GM12892 (cell line): ENCODE results near the gene CDH18.
"Not testable (repeated sequence)": the region's sequence is repeated elsewhere in the genome, so short reads cannot be mapped to it uniquely, and the experiment has no call there.

ENCODE experiments used
- DNase-seq: peaks from one replicate; pipeline ENCODE4 v3.0.0; 2011; ENCODE audit not compliant: insufficient read length
- FAIRE-seq: peaks from 2 replicates; lab custom pipeline; 2011; peaks lifted over from hg19 to GRCh38; lab: Jason Lieb, UNC
- POLR2A ChIP-seq: IDR thresholded peaks from 2 replicates; pipeline ENCODE4 v1.6.1; 2011; ENCODE audit warnings: low read depth, low read length, control low read depth
- POLR2AphosphoS5 ChIP-seq: IDR thresholded peaks from 2 replicates; pipeline ENCODE4 v1.6.1; 2011; ENCODE audit warnings: low read depth, low read length, control low read depth
- TAF1 ChIP-seq: IDR thresholded peaks from 2 replicates; pipeline ENCODE4 v1.6.1; 2011; ENCODE audit warnings: low read depth, mild to moderate bottlenecking, control low read depth, low read length, borderline replicate concordance

The CDH18 gene

GRCh38 chr5:19853616-19854240, 134.3 kb downstream of the CDH18 start:
- TF ChIP-seq POLR2A: no peak
- no peak for TF ChIP-seq TAF1
- TF ChIP-seq POLR2AphosphoS5: no peak
- no peak for DNase-seq
- no peak for FAIRE-seq

GRCh38 chr5:19837536-19838174, 150.3 kb downstream of the CDH18 start:
- no peak for DNase-seq
- no peak for FAIRE-seq
- TF ChIP-seq POLR2A (no peak), TAF1 (no peak), POLR2AphosphoS5 (no peak)

DNA sequence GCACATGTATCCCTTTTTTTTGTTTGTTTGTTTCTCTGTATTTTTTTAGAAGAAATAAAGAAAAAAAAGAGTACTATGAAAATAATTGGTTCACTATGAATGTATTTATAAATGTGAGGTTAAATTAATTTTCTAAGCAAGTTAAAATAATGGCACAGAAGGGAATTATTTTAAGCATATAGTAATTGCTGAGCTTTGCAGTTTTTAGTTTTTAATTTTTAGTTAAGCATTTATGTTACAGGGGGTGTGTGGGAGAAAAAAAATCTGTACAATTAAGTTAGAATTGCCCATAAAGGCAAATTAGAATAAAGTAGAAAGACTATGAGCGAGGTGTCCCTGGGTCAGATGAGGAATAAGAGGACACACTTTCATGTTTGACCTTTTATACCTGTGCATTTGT, 152.6 kb downstream of the CDH18 start:
- DNase-seq (no peak), FAIRE-seq (no peak)
- TF ChIP-seq POLR2AphosphoS5 (no peak), TAF1 (no peak), POLR2A (no peak)

GRCh38 chr5:19812720-19813119, 175.3 kb downstream of the CDH18 start:
- FAIRE-seq, DNase-seq: not testable (repeated sequence)

DNA sequence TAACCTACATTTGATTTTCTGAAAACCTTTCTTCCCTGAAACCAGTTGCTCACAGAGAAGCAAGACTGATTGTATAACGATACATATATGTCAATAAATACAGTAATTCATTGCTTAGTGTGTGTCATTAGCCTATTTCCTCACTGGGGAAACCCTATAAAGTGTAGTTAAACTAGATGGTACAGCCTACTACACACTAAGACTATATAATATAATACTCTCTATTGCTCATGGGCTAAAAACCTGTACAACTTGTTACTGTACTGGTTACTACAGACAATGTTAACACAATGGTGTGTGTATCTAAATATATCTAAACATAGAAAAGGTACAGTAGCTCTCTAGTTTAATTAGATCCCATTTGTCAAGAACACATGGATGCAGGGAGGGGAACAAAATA, 181.2 kb downstream of the CDH18 start:
- DNase-seq: no peak
- FAIRE-seq: no peak
- TF ChIP-seq POLR2AphosphoS5: no peak
- no peak for TF ChIP-seq TAF1
- TF ChIP-seq POLR2A: no peak

- no peak for FAIRE-seq
- DNase-seq: no peak
- TF ChIP-seq POLR2AphosphoS5 (no peak), TAF1 (no peak)
Observed at GRCh38 chr5:19802686-19803085, 185.3 kb downstream of the CDH18 start.

DNA sequence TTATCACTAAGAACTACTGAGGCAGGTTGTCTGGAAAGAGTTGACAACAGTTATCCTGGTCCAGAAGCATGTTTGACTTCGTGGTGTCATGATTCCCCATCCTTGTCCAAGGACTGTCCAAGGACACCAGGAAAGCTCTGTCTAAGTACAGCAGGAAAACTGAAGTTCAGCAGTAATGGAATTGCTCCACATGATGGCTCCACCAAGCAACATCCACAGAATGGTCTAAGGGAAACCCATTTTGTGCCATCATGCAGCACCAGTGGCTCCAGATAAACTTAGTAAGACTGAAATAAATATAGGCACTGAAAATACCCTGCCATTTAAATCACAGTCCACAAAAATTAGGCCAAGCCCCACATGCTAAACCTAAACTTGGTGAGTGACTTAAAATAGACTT, 192.8 kb downstream of the CDH18 start:
- no peak for FAIRE-seq
- no peak for DNase-seq

DNA sequence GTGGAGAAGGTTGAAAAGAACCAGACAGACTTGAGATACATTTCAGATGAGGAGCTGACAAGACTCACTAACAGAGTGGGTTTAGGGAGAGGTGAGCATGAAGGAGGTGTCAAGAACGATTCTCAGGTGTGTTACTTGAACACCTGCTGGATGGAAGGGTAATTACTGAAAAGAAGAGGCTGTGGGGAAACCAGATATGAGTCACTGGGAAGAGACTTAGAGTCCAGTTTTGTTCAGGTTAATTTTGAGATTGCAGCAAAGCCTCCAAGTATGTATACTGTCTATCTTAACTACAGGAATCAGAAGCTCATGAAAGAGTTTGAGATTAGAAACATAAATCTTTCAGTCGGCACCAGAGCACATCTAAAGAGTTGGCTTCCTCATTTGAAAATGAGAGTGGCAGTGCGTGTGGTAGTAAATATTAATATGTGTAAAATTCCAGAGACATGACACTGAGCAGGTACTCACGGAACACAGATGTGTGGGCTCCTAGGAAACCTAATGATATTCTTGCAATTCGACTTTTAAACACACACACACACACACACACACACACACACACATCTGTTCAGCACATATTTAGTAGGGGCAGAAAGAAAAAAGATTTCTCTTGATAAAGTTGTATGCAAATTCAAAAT, 197.1 kb downstream of the CDH18 start:
- TF ChIP-seq POLR2A (no peak), POLR2AphosphoS5 (no peak), TAF1 (no peak)
- FAIRE-seq: no peak
- no peak for DNase-seq

More for the DNA sequence above, 192.8 kb downstream of the CDH18 start:
- TF ChIP-seq POLR2A: no peak
- no peak for TF ChIP-seq POLR2AphosphoS5
- TF ChIP-seq TAF1: no peak

DNA sequence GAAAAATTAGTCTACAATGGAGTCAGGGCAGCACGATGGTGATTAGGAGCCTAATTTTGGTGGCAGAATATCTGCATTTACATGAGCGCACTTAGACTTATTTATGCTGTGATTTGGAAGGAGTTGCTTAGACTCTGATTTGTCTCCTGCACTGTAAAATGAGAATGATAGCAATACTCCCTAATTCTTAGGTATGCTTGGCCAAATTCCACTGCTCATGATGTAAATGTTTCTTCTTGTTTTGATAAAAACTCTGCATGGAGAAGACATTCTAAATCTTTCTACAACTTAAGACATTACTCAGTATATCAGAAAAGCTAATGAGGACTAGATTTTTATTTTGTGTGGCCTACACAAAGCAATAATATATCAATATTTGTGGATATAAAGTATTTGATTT, 205.4 kb downstream of the CDH18 start:
- no peak for FAIRE-seq
- DNase-seq: no peak
- TF ChIP-seq POLR2A: no peak
- no peak for TF ChIP-seq POLR2AphosphoS5
- no peak for TF ChIP-seq TAF1

DNA sequence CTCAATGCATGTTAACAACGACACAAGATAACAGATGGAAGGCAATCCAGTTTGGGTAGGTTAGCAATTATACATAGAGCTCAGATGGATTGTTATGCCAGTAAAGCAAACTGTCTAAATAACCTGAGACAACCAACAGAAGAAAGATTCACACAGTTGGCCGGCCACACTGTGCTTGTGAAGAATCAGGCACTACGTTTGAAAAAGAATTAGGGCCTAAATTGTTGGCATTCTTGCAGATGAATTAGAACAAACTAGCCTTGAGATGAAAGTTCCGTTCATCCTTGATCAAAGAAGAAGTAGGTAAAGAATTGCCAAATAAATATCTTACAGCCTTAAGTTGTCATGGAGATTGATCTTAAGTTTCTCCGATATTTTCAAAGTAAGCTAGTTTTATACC, 210.6 kb downstream of the CDH18 start:
- no peak for FAIRE-seq

DNA sequence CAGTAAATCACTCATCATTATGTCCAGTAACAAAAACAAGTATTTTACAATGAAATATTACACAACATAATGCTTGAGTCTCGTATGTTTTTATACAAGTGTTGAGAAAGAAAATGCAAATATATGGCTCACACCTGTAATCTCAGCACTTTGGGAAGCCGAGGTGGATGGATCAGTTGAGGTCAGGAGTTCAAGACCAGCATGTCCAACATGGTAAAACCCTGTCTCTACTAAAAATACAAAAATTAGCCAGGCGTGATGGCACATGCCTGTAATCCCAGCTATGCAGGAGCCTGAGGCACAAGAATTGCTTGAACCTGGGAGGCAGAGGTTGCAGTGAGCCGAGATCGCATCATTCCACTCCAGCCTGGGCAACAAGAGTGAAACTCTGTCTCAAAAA, 211.1 kb downstream of the CDH18 start:
- not testable (repeated sequence) for FAIRE-seq, DNase-seq

More for the DNA sequence above, 210.6 kb downstream of the CDH18 start:
- TF ChIP-seq TAF1 (no peak), POLR2A (no peak), POLR2AphosphoS5 (no peak)
- DNase-seq: no peak

- TF ChIP-seq POLR2A: no peak
- TF ChIP-seq POLR2AphosphoS5: no peak
- TF ChIP-seq TAF1: no peak
- FAIRE-seq (no peak), DNase-seq (no peak)
Observed at GRCh38 chr5:19771174-19771835, 216.7 kb downstream of the CDH18 start.
